Activated naive CD4-positive, alpha-beta T cell treated with anti-CD3 and anti-CD28 coated beads for 36 hours (primary cell): ENCODE results near the gene MYNN. TPM values are rescaled to one million over a fixed set of nuclear protein-coding genes. Genes with fewer than 3 reads are reported as not detected.
A peak's percentile ranks its signal among the peaks of the same experiment; 100 is the strongest.

ENCODE experiments used
- CTCF ChIA-PET: fragments of 350-600 bp; sonication (Branson Sonifier 250); formaldehyde crosslinking; loops from one replicate; lab custom pipeline; 2021; ENCODE audit warnings: antibody characterized with exemption; lab: Charles Lee
- DNase-seq: peaks from one replicate; pipeline ENCODE4 v3.0.0-alpha.2; 2020
- H3K27ac Mint-ChIP-seq: one replicate; pipeline ENCODE4 v1.8.0; 2021; ENCODE audit warnings: mild to moderate bottlenecking, mixed read lengths
- H3K27me3 Mint-ChIP-seq: one replicate; pipeline ENCODE4 v1.8.0; 2021; ENCODE audit warnings: low read depth, mixed read lengths
- H3K36me3 Mint-ChIP-seq: one replicate; pipeline ENCODE4 v1.8.0; 2021; ENCODE audit warnings: low read depth, mixed read lengths
- H3K4me1 Mint-ChIP-seq: one replicate; pipeline ENCODE4 v1.8.0; 2021; ENCODE audit warnings: low read depth, mixed read lengths
- H3K4me3 Mint-ChIP-seq: one replicate; pipeline ENCODE4 v1.8.0; 2021; ENCODE audit warnings: mild to moderate bottlenecking, moderate library complexity, mixed read lengths
- H3K9me3 Mint-ChIP-seq: one replicate; pipeline ENCODE4 v1.8.0; 2021; ENCODE audit warnings: mixed read lengths
- intact Hi-C: fragments of 100-400 bp; cut with micrococcal nuclease; formaldehyde crosslinking; loops from one replicate; pipeline ENCODE4 v1.15.1; 2023
- total RNA-seq, 2 experiments: library from RNA; stranded (reverse); gene quantifications; one replicate each; pipeline ENCODE4 v1.2.3, GENCODE V29; 2021

Gene MYNN
- total RNA-seq, 2 experiments from 2014 or later, result 12.0 to 13.5 TPM

DNA sequence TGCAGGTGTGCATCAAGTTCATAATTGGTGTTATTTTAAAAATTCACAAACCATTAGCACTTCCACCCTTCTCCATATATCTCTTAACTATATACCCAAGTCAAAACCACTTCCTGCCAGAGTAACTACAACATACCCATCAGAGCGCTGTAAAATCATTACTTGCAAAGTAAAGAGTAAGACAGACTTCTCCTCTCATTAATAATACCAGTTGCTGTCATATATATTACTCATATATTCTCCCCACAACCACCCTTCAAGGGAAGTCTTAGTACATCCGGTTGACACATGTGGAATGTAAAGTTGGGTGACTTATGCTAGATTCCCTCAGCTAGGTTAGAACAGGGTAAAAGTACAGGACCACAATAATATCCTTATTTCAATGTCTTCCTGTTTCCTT is 13.9 kb upstream of the MYNN start:
- Mint-ChIP-seq H3K36me3 (peaks cover 4% of the 10 kb centered on the region), H3K9me3 (no peaks in the 10 kb centered on the region), H3K4me3 (no peak overlapping the region), H3K27me3 (no peaks in the 10 kb centered on the region), H3K27ac (peak overlapping the region; percentile 62), H3K4me1 (peaks cover 25% of the 10 kb centered on the region)
- CTCF ChIA-PET, result interaction anchor here (0.6 to 2.2 kb wide), 3 partner anchors 15 to 1490 kb away, joined by 3 to 8 read pairs (median 4); no protein-coding TSS in a partner anchor
- intact Hi-C loops, result loop anchor here (1.0 to 5.0 kb wide), 6 partner anchors 97 to 814 kb away; partner anchors contain the start of gene MECOM
- peak; percentile 24 for DNase-seq

DNA sequence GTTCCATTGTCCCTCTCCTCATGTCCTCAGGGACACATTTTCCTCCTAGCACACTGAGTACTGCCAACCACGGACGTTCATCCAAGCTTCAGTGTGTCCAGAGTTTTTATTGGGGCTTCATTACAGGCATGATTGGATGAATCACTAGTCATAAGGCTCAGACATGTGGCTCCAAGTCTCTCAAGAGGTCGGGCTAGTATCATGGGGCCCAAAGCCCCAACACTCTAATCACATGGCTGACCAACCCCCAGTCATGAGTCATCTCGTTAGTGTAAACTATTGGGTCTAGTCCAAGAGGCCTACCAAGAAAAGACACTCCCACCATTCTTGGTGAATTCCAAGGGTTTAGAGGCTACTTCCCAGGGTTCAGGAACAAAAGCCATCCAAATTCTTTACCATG is 12.7 kb upstream of the MYNN start:
- CTCF ChIA-PET, result no interaction called here
- intact Hi-C loops, result loop anchor here (5.0 to 10.0 kb wide), 3 partner anchors 497 to 1504 kb away; no protein-coding TSS in a partner anchor
- H3K27ac Mint-ChIP-seq, result no peak overlapping the region
- H3K4me1 Mint-ChIP-seq, result peaks cover 30% of the 10 kb centered on the region
- no peaks in the 10 kb centered on the region for H3K27me3 Mint-ChIP-seq
- no peaks in the 10 kb centered on the region for H3K9me3 Mint-ChIP-seq
- no peak for DNase-seq
- H3K36me3 Mint-ChIP-seq, result peaks cover 5% of the 10 kb centered on the region
- H3K4me3 Mint-ChIP-seq, result no peak overlapping the region

- H3K27ac Mint-ChIP-seq, result peak overlapping the region; percentile 99
- H3K4me1 Mint-ChIP-seq, result peaks cover 22% of the 10 kb centered on the region
- CTCF ChIA-PET, result interaction anchor here (0.6 to 2.2 kb wide), 5 partner anchors 130 to 317 kb away, joined by 3 to 8 read pairs (median 3); no protein-coding TSS in a partner anchor
- H3K36me3 Mint-ChIP-seq, result peaks cover 5% of the 10 kb centered on the region
- intact Hi-C loops, result loop anchor here (1.0 to 10.0 kb wide), 5 partner anchors 334 to 1500 kb away; partner anchors contain the start of gene SKIL
- H3K27me3 Mint-ChIP-seq, result no peaks in the 10 kb centered on the region
- peak overlapping the region; percentile 97 for H3K4me3 Mint-ChIP-seq
- no peaks in the 10 kb centered on the region for H3K9me3 Mint-ChIP-seq
- DNase-seq, result peak; percentile 68
Measured at GRCh38 chr3:169764312-169764881, 8.8 kb upstream of the MYNN start.

GRCh38 chr3:169764882-169765612 is 8.1 kb upstream of the MYNN start, which contains the start of gene TERC:
Gene TERC (minus strand): TSS chr3:169765060.
- peak within 1 kb of the TSS; percentile 97 for H3K4me3 Mint-ChIP-seq
- H3K9me3 Mint-ChIP-seq, result no peaks in the 10 kb centered on the region
- peaks cover 5% of the 10 kb centered on the region for H3K36me3 Mint-ChIP-seq
- H3K4me1 Mint-ChIP-seq, result peaks cover 15% of the 10 kb centered on the region
- intact Hi-C loops, result loop anchor here (1.0 to 10.0 kb wide), 7 partner anchors 8 to 1500 kb away; partner anchors contain the start of genes MYNN and SKIL
- peak; percentile 94 for DNase-seq
- no peaks in the 10 kb centered on the region for H3K27me3 Mint-ChIP-seq
- CTCF ChIA-PET, result no interaction called here
- peak within 1 kb of the TSS; percentile 99 for H3K27ac Mint-ChIP-seq

- peaks cover 19% of the 10 kb centered on the region for H3K4me1 Mint-ChIP-seq
- peaks cover 3% of the 10 kb centered on the region for H3K36me3 Mint-ChIP-seq
- intact Hi-C loops, result loop anchor here (10.0 kb wide), 2 partner anchors 925 to 1495 kb away; no protein-coding TSS in a partner anchor
- peak; percentile 63 for DNase-seq
- H3K27ac Mint-ChIP-seq, result peak within 1 kb of the TSS; percentile 46
- H3K9me3 Mint-ChIP-seq, result no peaks in the 10 kb centered on the region
- peak within 1 kb of the TSS; percentile 85 for H3K4me3 Mint-ChIP-seq
- CTCF ChIA-PET, result interaction anchor here (0.6 to 1.2 kb wide), 5 partner anchors 16 to 642 kb away, joined by 3 to 5 read pairs (median 3); no protein-coding TSS in a partner anchor
- no peaks in the 10 kb centered on the region for H3K27me3 Mint-ChIP-seq
Measured at GRCh38 chr3:169769287-169770181, 3.7 kb upstream of the MYNN start, which contains the start of gene ACTRT3. Gene ACTRT3 (minus strand): TSS chr3:169769561. CDS start chr3:169769520, 41 bp downstream.

DNA sequence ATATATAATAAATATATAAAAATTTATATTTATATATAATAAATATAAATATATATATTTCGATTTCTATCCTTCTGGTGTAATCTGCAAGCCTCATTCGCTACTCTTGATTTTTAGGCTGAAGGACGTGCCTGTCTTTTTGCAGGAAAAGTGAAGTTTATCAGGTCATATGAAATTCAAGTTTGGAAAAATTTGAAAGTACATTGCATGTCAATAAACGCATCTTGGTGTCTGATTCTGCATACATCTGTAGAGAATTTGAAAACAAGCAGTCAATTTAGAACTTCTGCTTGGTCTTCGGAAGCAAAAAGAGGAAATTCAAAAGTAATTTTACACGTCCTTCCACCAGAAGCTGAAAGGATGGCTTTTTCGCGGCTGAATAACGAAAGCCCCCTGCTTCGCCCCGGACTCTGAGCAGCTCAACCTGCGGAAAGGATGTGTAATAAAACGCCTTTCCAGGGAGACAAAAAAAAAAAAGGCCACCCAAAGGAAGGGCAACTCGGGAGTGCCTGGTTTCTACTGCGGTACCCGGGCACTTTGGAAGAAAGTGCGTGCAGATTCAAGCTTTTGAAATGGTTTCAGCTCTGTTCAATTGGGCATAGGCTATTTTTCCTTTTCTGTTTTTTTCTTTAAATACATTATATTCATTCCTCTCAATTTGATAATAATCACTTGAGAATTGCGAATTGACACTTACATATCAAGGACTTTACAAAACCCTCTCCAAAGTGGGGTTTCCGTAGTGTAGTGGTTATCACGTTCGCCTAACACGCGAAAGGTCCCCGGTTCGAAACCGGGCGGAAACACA is 1.5 kb upstream of the MYNN start:
- peaks cover 28% of the 10 kb centered on the region for H3K4me1 Mint-ChIP-seq
- no peaks in the 10 kb centered on the region for H3K9me3 Mint-ChIP-seq
- no peaks in the 10 kb centered on the region for H3K27me3 Mint-ChIP-seq
- peak overlapping the region; percentile 94 for H3K4me3 Mint-ChIP-seq
- CTCF ChIA-PET, result interaction anchor here (0.6 kb wide), 1 partner anchor 1308 kb away, joined by 4 read pairs; no protein-coding TSS in a partner anchor
- peak; percentile 60 for DNase-seq
- intact Hi-C loops, result loop anchor here (1.0 kb wide), 3 partner anchors 23 to 1099 kb away; partner anchors contain the start of gene RPL22L1
- H3K27ac Mint-ChIP-seq, result peak overlapping the region; percentile 97
- H3K36me3 Mint-ChIP-seq, result peaks cover 11% of the 10 kb centered on the region

GRCh38 chr3:169772305-169772896 is 795 bp upstream of the MYNN start:
- intact Hi-C loops, result loop anchor here (1.0 kb wide), 3 partner anchors 24 to 1098 kb away; partner anchors contain the start of gene RPL22L1
- H3K4me1 Mint-ChIP-seq, result peaks cover 32% of the 10 kb centered on the region
- H3K27ac Mint-ChIP-seq, result peak overlapping the region; percentile 97
- H3K27me3 Mint-ChIP-seq, result no peaks in the 10 kb centered on the region
- peaks cover 15% of the 10 kb centered on the region for H3K36me3 Mint-ChIP-seq
- CTCF ChIA-PET, result interaction anchor here (0.6 to 0.7 kb wide), 2 partner anchors 194 to 1307 kb away, joined by 3 to 4 read pairs; no protein-coding TSS in a partner anchor
- H3K9me3 Mint-ChIP-seq, result no peaks in the 10 kb centered on the region
- no peak for DNase-seq
- H3K4me3 Mint-ChIP-seq, result peak overlapping the region; percentile 94

- intact Hi-C loops, result no loop called here
- Mint-ChIP-seq H3K9me3 (no peaks in the 10 kb centered on the region), H3K4me1 (peaks cover 41% of the 10 kb centered on the region), H3K36me3 (peaks cover 22% of the 10 kb centered on the region), H3K27ac (peak overlapping the region; percentile 97), H3K4me3 (peak overlapping the region; percentile 94), H3K27me3 (no peaks in the 10 kb centered on the region)
- DNase-seq, result no peak
- CTCF ChIA-PET, result interaction anchor here (0.6 kb wide), 1 partner anchor 12 kb away, joined by 3 read pairs; no protein-coding TSS in a partner anchor
Measured at GRCh38 chr3:169774186-169774585, 990 bp downstream of the MYNN start.

- intact Hi-C loops, result loop anchor here (2.0 kb wide), 1 partner anchor 13 kb away; no protein-coding TSS in a partner anchor
- no peaks in the 10 kb centered on the region for H3K27me3 Mint-ChIP-seq
- CTCF ChIA-PET, result no interaction called here
- no peak overlapping the region for H3K4me3 Mint-ChIP-seq
- H3K4me1 Mint-ChIP-seq, result peaks cover 50% of the 10 kb centered on the region
- peaks cover 41% of the 10 kb centered on the region for H3K36me3 Mint-ChIP-seq
- no peaks in the 10 kb centered on the region for H3K9me3 Mint-ChIP-seq
- no peak overlapping the region for H3K27ac Mint-ChIP-seq
- no peak for DNase-seq
Measured at GRCh38 chr3:169777822-169778221, 4.6 kb downstream of the MYNN start.

- intact Hi-C loops, result no loop called here
- H3K9me3 Mint-ChIP-seq, result no peaks in the 10 kb centered on the region
- peaks cover 36% of the 10 kb centered on the region for H3K4me1 Mint-ChIP-seq
- CTCF ChIA-PET, result interaction anchor here (0.6 kb wide), 2 partner anchors 37 to 63 kb away, joined by 3 read pairs; no protein-coding TSS in a partner anchor
- H3K27ac Mint-ChIP-seq, result no peak overlapping the region
- H3K4me3 Mint-ChIP-seq, result no peak overlapping the region
- no peak for DNase-seq
- H3K36me3 Mint-ChIP-seq, result peaks cover 39% of the 10 kb centered on the region
- H3K27me3 Mint-ChIP-seq, result no peaks in the 10 kb centered on the region
Measured at GRCh38 chr3:169780742-169781141, 7.5 kb downstream of the MYNN start.
